GM12878 (cell line): ENCODE data around the gene CCDC194. TPM values are rescaled to one million over a fixed set of nuclear protein-coding genes. Genes with fewer than 3 reads are reported as not detected.

ENCODE experiments used
- ATF7 ChIP-seq: fragments of 450-650 bp; IDR thresholded peaks from 2 replicates; pipeline ENCODE4 v1.6.1; 2016; ENCODE audit warnings: low read depth, mild to moderate bottlenecking
- BHLHE40 ChIP-seq, 2 experiments: fragments of 450-650 bp in 1 of 2; IDR thresholded peaks; 2 replicates each; pipeline ENCODE4 v1.6.1; 2011 to 2017; ENCODE audit warnings: low read depth in 2 of 2, borderline replicate concordance in 1 of 2, improper control_type of control experiment in 1 of 2, low read length in 1 of 2, mild to moderate bottlenecking in 1 of 2
- CHD4 ChIP-seq: fragments of 200-600 bp; sonication (generic); IDR thresholded peaks from 2 replicates; pipeline ENCODE4 v1.6.1; 2016; ENCODE audit warnings: mild to moderate bottlenecking
- CREB1 ChIP-seq: IDR thresholded peaks from 2 replicates; pipeline ENCODE4 v1.6.1; 2012; ENCODE audit warnings: low read depth, mild to moderate bottlenecking, inconsistent platforms
- IKZF2 ChIP-seq, 2 experiments: fragments of 450-650 bp; IDR thresholded peaks; 2 replicates each; pipeline ENCODE4 v1.6.1; 2017; ENCODE audit warnings: mild to moderate bottlenecking in 2 of 2, moderate library complexity in 2 of 2
- KLF5 ChIP-seq: fragments of 450-650 bp; IDR thresholded peaks from 2 replicates; pipeline ENCODE4 v1.6.1; 2014; ENCODE audit warnings: mild to moderate bottlenecking; ENCODE audit not compliant: partially characterized antibody
- LARP7 ChIP-seq: fragments of 450-650 bp; IDR thresholded peaks from 2 replicates; pipeline ENCODE4 v1.6.1; 2017; ENCODE audit warnings: mild to moderate bottlenecking
- NFIC ChIP-seq: IDR thresholded peaks from 2 replicates; pipeline ENCODE4 v1.6.1; 2012; ENCODE audit warnings: low read depth, mild to moderate bottlenecking, inconsistent platforms, low read length, moderate library complexity
- NR2F1 ChIP-seq: fragments of 450-650 bp; conservative IDR thresholded peaks from 2 replicates; pipeline ENCODE4 v1.6.1; 2017; ENCODE audit warnings: mild to moderate bottlenecking
- PAX5 ChIP-seq: IDR thresholded peaks from 2 replicates; pipeline ENCODE4 v1.6.1; 2011; ENCODE audit warnings: low read depth, low read length, borderline replicate concordance
- PKNOX1 ChIP-seq: fragments of 450-650 bp; IDR thresholded peaks from 2 replicates; pipeline ENCODE4 v1.6.1; 2016; ENCODE audit warnings: mild to moderate bottlenecking
- PML ChIP-seq: IDR thresholded peaks from 2 replicates; pipeline ENCODE4 v1.6.1; 2012; ENCODE audit warnings: low read length, inconsistent platforms
- POLR2AphosphoS2 ChIP-seq: IDR thresholded peaks from 2 replicates; pipeline ENCODE4 v1.6.1; 2011; ENCODE audit warnings: low read depth, mild to moderate bottlenecking, low read length, improper control_type of control experiment, moderate library complexity
- RAD21 ChIP-seq: IDR thresholded peaks from 2 replicates; pipeline ENCODE4 v1.6.1; 2011; ENCODE audit warnings: mild to moderate bottlenecking, low read depth, low read length, moderate library complexity; ENCODE audit not compliant: insufficient read depth
- RAD51 ChIP-seq: fragments of 450-650 bp; IDR thresholded peaks from 2 replicates; pipeline ENCODE4 v1.6.1; 2016; ENCODE audit warnings: moderate library complexity, mild to moderate bottlenecking, inconsistent platforms
- RB1 ChIP-seq: fragments of 450-650 bp; formaldehyde crosslinking; IDR thresholded peaks from 2 replicates; pipeline ENCODE4 v1.6.1; 2017; ENCODE audit warnings: mild to moderate bottlenecking, borderline replicate concordance
- SIN3A ChIP-seq: IDR thresholded peaks from 2 replicates; pipeline ENCODE4 v1.6.1; 2012; ENCODE audit warnings: low read depth, low read length, improper control_type of control experiment
- SUPT20H ChIP-seq: IDR thresholded peaks from 2 replicates; pipeline ENCODE4 v1.6.1; 2011; ENCODE audit warnings: low read depth, mild to moderate bottlenecking, low read length, moderate library complexity, borderline replicate concordance; ENCODE audit not compliant: control insufficient read depth
- TARDBP ChIP-seq: IDR thresholded peaks from 2 replicates; pipeline ENCODE4 v1.6.1; 2016; ENCODE audit warnings: borderline replicate concordance
- TCF3 ChIP-seq: IDR thresholded peaks from 2 replicates; pipeline ENCODE4 v1.6.1; 2012; ENCODE audit warnings: low read depth, mild to moderate bottlenecking, low read length, borderline replicate concordance; ENCODE audit not compliant: insufficient read depth
- USF2 ChIP-seq: IDR thresholded peaks from 2 replicates; pipeline ENCODE4 v1.6.1; 2011; ENCODE audit warnings: low read depth, low read length, improper control_type of control experiment, borderline replicate concordance
- YY1 ChIP-seq: IDR thresholded peaks from 2 replicates; pipeline ENCODE4 v1.6.1; 2011; ENCODE audit warnings: low read depth, mild to moderate bottlenecking, low read length
- ZNF207 ChIP-seq: fragments of 450-650 bp; IDR thresholded peaks from 2 replicates; pipeline ENCODE4 v1.6.1; 2014; ENCODE audit warnings: antibody characterized with exemption, mild to moderate bottlenecking, borderline replicate concordance
- ZNF217 ChIP-seq: fragments of 450-650 bp; IDR thresholded peaks from 2 replicates; pipeline ENCODE4 v1.6.1; 2017; ENCODE audit warnings: antibody characterized with exemption, mild to moderate bottlenecking
- ZNF384 ChIP-seq: IDR thresholded peaks from 2 replicates; pipeline ENCODE4 v1.6.1; 2012; ENCODE audit warnings: low read depth, mild to moderate bottlenecking, low read length, improper control_type of control experiment, borderline replicate concordance
- ZZZ3 ChIP-seq: IDR thresholded peaks from 2 replicates; pipeline ENCODE4 v1.6.1; 2011; ENCODE audit warnings: low read depth; ENCODE audit not compliant: control insufficient read depth, insufficient read length
- polyA plus RNA-seq, 11 experiments: library from polyadenylated mRNA; depleted of rRNA in 4 of 11; unstranded in 6 of 11; stranded (reverse) in 5 of 11; fragments of >200 nt; fragmentation: Nextera tagmentation in 4 of 11; fragmentation: Illumina TruSeq in 1 of 11; extraction: Ambion mirVana in 4 of 11; extraction: Trizol in 1 of 11; gene quantifications; 1 replicate in 1 of 11; 2 replicates in 10 of 11; pipeline versions ENCODE4 v1.2.1 to v1.2.3, GENCODE V29; 2011 to 2016; ENCODE audit warnings: inconsistent platforms in 2 of 11, missing spikeins in 2 of 11, low read depth in 1 of 11
- total RNA-seq, 4 experiments: library from RNA; depleted of rRNA in 3 of 4; stranded (reverse); fragments of >200 nt in 3 of 4; fragmentation: Illumina TruSeq in 1 of 4; extraction: Trizol in 1 of 4; gene quantifications; 2 replicates each; pipeline versions ENCODE4 v1.2.1 to v1.2.3, GENCODE V29; 2013 to 2021
- TF ChIP-seq, protein P1 (sequence below): IDR thresholded peaks from 2 replicates; pipeline ENCODE4 v1.6.1; 2012; ENCODE audit warnings: low read depth, low read length, improper control_type of control experiment

Gene CCDC194
- total and polyA plus RNA-seq, 10 of the 15 experiments (the other 5 are each of a cell fraction or from before 2014, with no cell fraction given): 0.07 to 3.4 (median 0.97) TPM

DNA sequence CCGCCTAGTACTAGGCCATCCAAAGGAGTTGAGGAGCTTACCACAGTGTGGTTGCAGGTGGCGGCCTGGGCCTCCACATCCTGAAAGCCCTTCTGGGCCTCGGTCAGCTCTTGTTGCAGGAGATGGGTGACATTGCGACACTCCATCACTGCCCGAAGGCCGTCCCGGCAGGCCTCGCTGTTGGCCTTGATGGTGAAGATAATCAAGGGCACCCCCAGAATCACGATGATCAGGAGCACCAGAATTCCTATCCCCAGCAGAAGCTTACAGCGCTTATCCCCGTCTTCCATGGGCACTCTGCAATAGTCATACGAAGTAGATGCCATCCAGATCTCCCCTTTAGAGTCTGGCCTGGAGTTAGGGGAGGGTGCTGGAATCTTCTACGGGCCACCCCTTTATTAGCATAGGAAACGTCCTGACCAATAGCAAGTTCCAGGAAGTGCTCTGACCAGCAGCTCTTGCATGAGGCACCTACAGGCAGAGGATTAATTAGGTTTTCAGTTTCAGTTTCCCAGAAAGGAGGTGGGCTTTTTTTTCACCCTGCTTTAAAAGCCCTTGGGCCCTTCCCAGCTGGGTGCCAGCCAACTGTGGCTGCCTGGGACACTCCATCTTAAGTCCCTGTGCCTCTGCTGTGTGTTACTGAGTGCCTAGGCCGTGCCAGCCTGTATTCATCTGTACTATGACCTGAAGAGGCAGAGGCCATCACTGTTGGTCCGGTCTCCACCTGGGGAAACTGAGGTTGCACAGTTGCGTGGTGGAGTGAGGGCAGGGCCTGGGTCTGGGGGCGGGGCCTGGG is 11.5 kb upstream of the CCDC194 start, which contains the start of gene BST2 (continued):
- TF ChIP-seq, protein P1, sequence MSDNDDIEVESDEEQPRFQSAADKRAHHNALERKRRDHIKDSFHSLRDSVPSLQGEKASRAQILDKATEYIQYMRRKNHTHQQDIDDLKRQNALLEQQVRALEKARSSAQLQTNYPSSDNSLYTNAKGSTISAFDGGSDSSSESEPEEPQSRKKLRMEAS: no peak
- TF ChIP-seq NFIC (no peak), NR2F1 (no peak; the same call in 1 of the 2 replicates), ZNF384 (peak; percentile 64), SUPT20H (no peak), RB1 (peak; percentile 16; the same call in 1 of the 2 replicates), LARP7 (0 out of 2 replicates have a peak, but pooled peaks have one; percentile 75), CREB1 (peak; percentile 4; the same call in 1 of the 2 replicates), PKNOX1 (no peak; the same call in none of the 2 replicates), RAD21 (no peak), CHD4 (no peak), PAX5 (no peak), TCF3 (peak; percentile 62; the same call in 1 of the 2 replicates), ZNF207 (no peak; the same call in 1 of the 2 replicates), USF2 (no peak), ZZZ3 (no peak), KLF5 (peak; percentile 5), SIN3A (peak; percentile 24; the same call in 1 of the 2 replicates), PML (peak; percentile 79; the same call in 1 of the 2 replicates), RAD51 (no peak), YY1 (peak; percentile 36; the same call in 1 of the 2 replicates), POLR2AphosphoS2 (no peak), ATF7 (0 out of 2 replicates have a peak, but pooled peaks have one; percentile 15), BHLHE40 (IDR thresholded peaks at IDR 0.05; ENCODE audit: borderline replicate concordance in 1 of 2, low read depth in 2 of 2, low read length in 1 of 2) (no peak), ZNF217 (no peak), TARDBP (no peak), IKZF2 (IDR thresholded peaks at IDR 0.05) (peak; percentile 8 to 40; a peak in 2 of 4 replicates)
